Neutrophil (primary cell): ENCODE measurements around the gene SLC25A24.

Experiments
- H3K27ac ChIP-seq: fragments of 200-600 bp; sonication (generic); 2 replicates; pipeline ENCODE4 v1.5.1; 2016; ENCODE audit warnings: mild to moderate bottlenecking, moderate library complexity
- H3K27me3 ChIP-seq: fragments of 200-600 bp; sonication (generic); 2 replicates; pipeline ENCODE4 v1.6.0; 2016; ENCODE audit warnings: mild to moderate bottlenecking
- H3K36me3 ChIP-seq: fragments of 200-600 bp; sonication (generic); 2 replicates; pipeline ENCODE4 v1.5.1; 2017
- H3K4me1 ChIP-seq, 2 experiments: fragments of 200-600 bp in 1 of 2; sonication (generic) in 1 of 2; 1 replicate in 1 of 2; 2 replicates in 1 of 2; pipeline versions ENCODE4 v1.5.1 to v1.6.1; 2013 to 2016; ENCODE audit warnings: low read depth in 1 of 2, low read length in 1 of 2, mild to moderate bottlenecking in 1 of 2, moderate library complexity in 1 of 2; ENCODE audit not compliant: control insufficient read depth in 1 of 2, insufficient read depth in 1 of 2
- H3K4me3 ChIP-seq, 2 experiments: fragments of 200-600 bp in 1 of 2; sonication (generic) in 1 of 2; 1 replicate in 1 of 2; 2 replicates in 1 of 2; pipeline ENCODE4 v1.5.1; 2013 to 2016; ENCODE audit warnings: low read depth in 1 of 2, low read length in 1 of 2, mild to moderate bottlenecking in 1 of 2, moderate library complexity in 1 of 2
- H3K9me3 ChIP-seq: fragments of 200-600 bp; sonication (generic); 2 replicates; pipeline ENCODE4 v1.5.1; 2016
- TF ChIP-seq, protein P1 (sequence below): fragments of 200-600 bp; sonication (generic); IDR thresholded peaks from 2 replicates; pipeline ENCODE4 v1.5.1; 2016; ENCODE audit warnings: antibody characterized with exemption

SLC25A24 gene

DNA sequence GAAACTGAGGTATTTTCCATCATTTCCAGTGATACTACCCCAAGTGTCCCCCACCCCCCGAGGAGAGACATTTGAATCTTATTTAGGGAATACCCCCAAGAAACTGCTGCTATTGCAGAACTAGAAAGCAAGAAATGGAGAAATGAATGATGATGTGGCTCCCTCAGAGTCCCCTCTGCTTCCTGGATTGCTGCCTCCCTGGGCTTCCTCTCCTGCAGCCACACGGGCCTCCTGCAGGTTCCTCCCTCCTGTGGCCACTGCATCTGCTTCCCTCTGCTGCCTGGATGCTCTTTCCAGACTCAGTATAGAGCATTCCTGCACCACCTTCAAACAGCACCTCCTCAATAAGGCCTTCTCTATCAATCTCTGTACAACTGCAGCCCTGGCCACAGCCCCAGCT lies 69.3 kb downstream of the SLC25A24 start:
- no peak overlapping the region for H3K27ac ChIP-seq
- peaks cover 17% of the 10 kb centered on the region for H3K36me3 ChIP-seq
- H3K9me3 ChIP-seq, result no peaks in the 10 kb centered on the region
- TF ChIP-seq, protein P1, sequence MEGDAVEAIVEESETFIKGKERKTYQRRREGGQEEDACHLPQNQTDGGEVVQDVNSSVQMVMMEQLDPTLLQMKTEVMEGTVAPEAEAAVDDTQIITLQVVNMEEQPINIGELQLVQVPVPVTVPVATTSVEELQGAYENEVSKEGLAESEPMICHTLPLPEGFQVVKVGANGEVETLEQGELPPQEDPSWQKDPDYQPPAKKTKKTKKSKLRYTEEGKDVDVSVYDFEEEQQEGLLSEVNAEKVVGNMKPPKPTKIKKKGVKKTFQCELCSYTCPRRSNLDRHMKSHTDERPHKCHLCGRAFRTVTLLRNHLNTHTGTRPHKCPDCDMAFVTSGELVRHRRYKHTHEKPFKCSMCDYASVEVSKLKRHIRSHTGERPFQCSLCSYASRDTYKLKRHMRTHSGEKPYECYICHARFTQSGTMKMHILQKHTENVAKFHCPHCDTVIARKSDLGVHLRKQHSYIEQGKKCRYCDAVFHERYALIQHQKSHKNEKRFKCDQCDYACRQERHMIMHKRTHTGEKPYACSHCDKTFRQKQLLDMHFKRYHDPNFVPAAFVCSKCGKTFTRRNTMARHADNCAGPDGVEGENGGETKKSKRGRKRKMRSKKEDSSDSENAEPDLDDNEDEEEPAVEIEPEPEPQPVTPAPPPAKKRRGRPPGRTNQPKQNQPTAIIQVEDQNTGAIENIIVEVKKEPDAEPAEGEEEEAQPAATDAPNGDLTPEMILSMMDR, result no peak
- no peaks in the 10 kb centered on the region for H3K27me3 ChIP-seq
- H3K4me1 ChIP-seq, result peaks cover 7 to 9% of the 10 kb centered on the region in 2 experiments
- no peak overlapping the region for H3K4me3 ChIP-seq

- H3K4me1 ChIP-seq, result peaks cover 7 to 9% of the 10 kb centered on the region in 2 experiments
- no peaks in the 10 kb centered on the region for H3K27me3 ChIP-seq
- TF ChIP-seq, protein P1, result no peak
- H3K4me3 ChIP-seq, result no peak overlapping the region
- H3K36me3 ChIP-seq, result peaks cover 11% of the 10 kb centered on the region
- no peaks in the 10 kb centered on the region for H3K9me3 ChIP-seq
- no peak overlapping the region for H3K27ac ChIP-seq
Measured at GRCh38 chr1:108129999-108130398, 70.1 kb downstream of the SLC25A24 start.

DNA sequence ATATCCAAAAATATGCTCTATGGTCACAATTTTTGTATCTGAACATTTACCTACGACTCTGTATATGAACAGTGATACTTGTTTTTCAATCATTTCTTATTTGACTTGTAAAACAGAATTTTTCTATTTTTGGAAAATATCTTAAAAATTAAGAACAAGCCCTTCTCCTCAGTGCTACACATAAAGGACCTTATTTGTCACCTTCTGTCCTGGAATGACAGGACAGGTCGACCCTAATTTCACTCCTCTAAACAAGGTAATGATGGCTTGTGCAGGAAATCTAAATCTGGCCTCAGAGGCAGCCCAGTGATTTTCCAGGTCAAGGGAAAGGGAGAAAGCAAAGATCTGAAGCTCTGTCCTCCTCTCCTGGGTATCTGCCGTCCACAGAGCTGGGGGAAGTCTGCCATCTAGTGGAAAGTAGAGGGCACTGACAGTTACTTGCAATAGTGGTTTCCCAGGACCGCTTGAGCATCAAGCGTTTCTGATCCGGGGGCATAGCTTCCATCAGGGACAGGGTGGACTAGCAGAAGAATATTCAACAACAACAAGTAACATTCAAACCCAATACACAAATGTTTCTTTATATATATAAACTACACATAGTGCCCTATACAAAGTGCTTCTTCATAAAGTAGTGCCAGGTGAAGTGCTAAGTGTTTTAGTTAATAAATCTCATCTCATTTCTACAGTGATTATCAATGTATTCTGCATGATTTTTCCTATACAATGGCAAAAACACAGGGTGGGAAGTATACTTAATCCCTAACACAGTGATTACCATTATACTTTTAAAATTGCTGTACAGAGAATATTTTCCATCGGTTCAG lies 74.6 kb downstream of the SLC25A24 start:
- H3K27me3 ChIP-seq, result no peaks in the 10 kb centered on the region
- H3K36me3 ChIP-seq, result no peaks in the 10 kb centered on the region
- no peak overlapping the region for H3K27ac ChIP-seq
- TF ChIP-seq, protein P1, result peak; percentile 93
- H3K4me3 ChIP-seq, result no peak overlapping the region
- H3K4me1 ChIP-seq, result peaks cover under 1 to 1% of the 10 kb centered on the region in 2 experiments
- no peaks in the 10 kb centered on the region for H3K9me3 ChIP-seq

DNA sequence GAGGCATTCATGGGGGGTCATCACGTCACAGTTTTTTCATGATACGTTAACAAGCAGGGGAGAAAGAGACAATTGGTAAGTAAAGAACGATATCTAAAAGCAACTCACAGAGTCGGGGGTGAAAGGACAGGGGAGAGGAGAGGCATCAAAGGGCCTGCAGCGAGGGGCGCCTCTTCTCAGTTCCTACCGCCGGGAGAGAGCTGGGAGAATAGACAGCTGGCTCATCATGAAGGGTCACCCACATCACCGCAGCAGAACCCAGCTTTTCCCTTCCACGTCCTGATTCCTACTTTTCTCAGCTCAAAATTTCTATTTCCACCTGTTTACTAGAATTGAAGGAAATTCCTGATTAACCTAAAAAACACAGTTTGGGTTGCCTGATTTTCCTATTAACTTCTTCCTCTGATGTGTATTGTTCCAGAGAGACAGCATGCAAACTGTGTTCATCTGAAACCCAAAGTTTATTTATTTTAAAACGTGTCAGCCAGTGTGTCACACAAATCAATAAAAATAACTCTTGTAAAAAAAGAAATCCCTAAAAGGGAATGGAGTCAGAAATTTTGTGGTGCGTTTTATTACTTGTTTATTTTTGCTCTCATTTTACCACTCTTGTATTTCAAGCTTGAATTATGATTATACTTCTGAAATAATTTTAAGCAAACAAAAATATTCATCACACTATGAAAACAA lies 75.4 kb downstream of the SLC25A24 start:
- no peak overlapping the region for H3K27ac ChIP-seq
- TF ChIP-seq, protein P1, result no peak
- H3K36me3 ChIP-seq, result no peaks in the 10 kb centered on the region
- no peaks in the 10 kb centered on the region for H3K4me1 ChIP-seq
- no peak overlapping the region for H3K4me3 ChIP-seq
- H3K27me3 ChIP-seq, result no peaks in the 10 kb centered on the region
- H3K9me3 ChIP-seq, result no peaks in the 10 kb centered on the region

GRCh38 chr1:108124023-108124422 lies 76.1 kb downstream of the SLC25A24 start:
- TF ChIP-seq, protein P1, result no peak

More at GRCh38 chr1:108124023-108124422, 76.1 kb downstream of the SLC25A24 start:
- no peak overlapping the region for H3K27ac ChIP-seq
- no peak overlapping the region for H3K4me3 ChIP-seq
- H3K4me1 ChIP-seq, result no peaks in the 10 kb centered on the region
- no peaks in the 10 kb centered on the region for H3K9me3 ChIP-seq
- H3K36me3 ChIP-seq, result no peaks in the 10 kb centered on the region
- H3K27me3 ChIP-seq, result no peaks in the 10 kb centered on the region
